ENCODE data around the gene VAMP5.

The VAMP5 gene

DNA sequence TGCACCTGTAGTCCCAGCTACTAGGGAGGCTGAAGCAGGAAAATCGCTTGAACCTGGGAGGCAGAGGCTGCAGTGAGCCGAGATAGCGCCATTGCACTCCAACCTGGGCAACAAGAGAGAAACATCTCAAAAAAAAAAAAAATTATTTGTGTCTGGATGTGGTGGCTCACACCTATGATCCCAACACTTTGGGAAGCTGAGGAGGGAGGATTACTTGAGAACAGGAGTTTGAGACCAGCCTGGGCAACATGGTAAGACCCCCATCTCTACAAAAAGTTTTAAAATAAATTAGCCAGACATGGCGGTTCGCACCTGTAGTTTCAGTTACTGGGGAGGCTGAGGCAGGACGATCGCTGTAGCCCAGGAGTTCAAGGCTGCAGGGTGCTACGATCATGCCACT lies 8.5 kb upstream of the VAMP5 start:
- Histone ChIP-seq H3K9ac (ENCODE audit: low read length in 2 of 2) (no peak overlapping the region), H3K36me3 (ENCODE audit: control insufficient read depth in 2 of 2, insufficient read depth in 2 of 2, low read length in 2 of 2) (no peaks in the 10 kb centered on the region), H3K27ac (ENCODE audit: low read length) (no peak overlapping the region), H3K4me3 (ENCODE audit: low read length in 2 of 2) (no peak overlapping the region), H3K27me3 (ENCODE audit: control insufficient read depth in 1 of 2, insufficient read depth in 2 of 2, low read length in 2 of 2) (no peaks in the 10 kb centered on the region), H3K4me1 (ENCODE audit: control insufficient read depth, insufficient read depth, low read length) (peaks cover 15% of the 10 kb centered on the region), H3K9me3 (ENCODE audit: control insufficient read depth in 2 of 2, low read length in 2 of 2) (no peaks in the 10 kb centered on the region)

GRCh38 chr2:85577063-85577385 lies 7.2 kb upstream of the VAMP5 start:
- H3K36me3 ChIP-seq (ENCODE audit: control insufficient read depth in 2 of 2, insufficient read depth in 2 of 2, low read length in 2 of 2) = no peaks in the 10 kb centered on the region
- H3K27me3 ChIP-seq (ENCODE audit: control insufficient read depth in 1 of 2, insufficient read depth in 2 of 2, low read length in 2 of 2) = no peaks in the 10 kb centered on the region
- peaks cover 15% of the 10 kb centered on the region for H3K4me1 ChIP-seq (ENCODE audit: control insufficient read depth, insufficient read depth, low read length)
- no peak overlapping the region for H3K4me3 ChIP-seq (ENCODE audit: low read length in 2 of 2)
- no peaks in the 10 kb centered on the region for H3K9me3 ChIP-seq (ENCODE audit: control insufficient read depth in 2 of 2, low read length in 2 of 2)
- H3K27ac ChIP-seq (ENCODE audit: low read length) = no peak overlapping the region
- H3K9ac ChIP-seq (ENCODE audit: low read length in 2 of 2) = no peak overlapping the region

DNA sequence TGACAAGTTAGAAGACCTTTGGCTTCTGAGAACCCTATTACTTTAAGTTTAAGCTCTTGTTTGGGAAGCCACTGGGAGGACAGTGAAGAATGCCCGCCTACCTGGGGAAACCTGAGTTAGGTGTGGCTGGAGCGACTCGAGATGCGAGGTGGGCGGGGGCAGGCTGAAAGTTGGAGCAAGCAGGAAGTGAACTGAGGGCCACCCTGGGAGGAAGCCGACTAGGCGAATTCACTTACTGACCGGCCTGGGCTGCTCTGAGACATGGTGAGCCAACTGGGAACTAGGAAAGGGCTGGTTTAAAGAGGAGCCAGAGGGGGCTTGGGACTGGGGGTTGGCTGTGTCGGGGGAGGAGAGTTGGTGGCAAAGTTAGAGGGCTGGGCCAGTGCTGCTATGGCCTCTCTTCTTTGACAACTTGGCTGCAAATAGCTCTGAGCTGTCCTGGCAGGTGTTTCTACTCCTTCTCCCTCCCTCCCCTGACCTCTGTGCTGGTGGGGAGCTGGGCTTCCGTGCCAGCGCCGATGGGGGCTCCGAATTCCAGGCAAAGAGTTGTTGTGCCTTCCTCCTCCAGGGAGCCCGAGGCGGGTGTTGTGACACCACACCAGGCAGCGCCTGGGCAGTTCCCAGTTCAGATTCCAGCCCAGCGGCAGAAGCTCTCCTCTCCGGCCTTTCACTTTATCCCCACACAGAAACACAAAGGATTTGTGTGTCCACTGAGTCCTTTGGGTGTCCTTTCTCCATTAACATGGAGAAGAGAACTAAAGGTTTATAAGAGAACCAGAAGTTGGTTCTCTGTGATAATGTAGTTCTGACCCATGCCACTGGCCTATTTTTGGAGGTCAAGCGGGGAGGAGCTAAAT lies 6.6 kb upstream of the VAMP5 start, which contains the start of gene VAMP8:
Gene VAMP8, plus strand, starts transcription at position 201 of the 857 bp plus-strand sequence. Its CDS starts 61 bp downstream, at position 262.
- no peak within 1 kb of the TSS for H3K9ac ChIP-seq (ENCODE audit: low read length in 2 of 2)
- H3K4me3 ChIP-seq (ENCODE audit: low read length in 2 of 2) = peak within 1 kb of the TSS in 1 of 2 donors; percentile 47
- no peaks in the 10 kb centered on the region for H3K9me3 ChIP-seq (ENCODE audit: control insufficient read depth in 2 of 2, low read length in 2 of 2)
- no peaks in the 10 kb centered on the region for H3K36me3 ChIP-seq (ENCODE audit: control insufficient read depth in 2 of 2, insufficient read depth in 2 of 2, low read length in 2 of 2)
- H3K27me3 ChIP-seq (ENCODE audit: control insufficient read depth in 1 of 2, insufficient read depth in 2 of 2, low read length in 2 of 2) = no peaks in the 10 kb centered on the region
- H3K4me1 ChIP-seq (ENCODE audit: control insufficient read depth, insufficient read depth, low read length) = peaks cover 15% of the 10 kb centered on the region
- peak within 1 kb of the TSS; percentile 37 for H3K27ac ChIP-seq (ENCODE audit: low read length)

- Histone ChIP-seq H3K4me3 (ENCODE audit: low read length in 2 of 2) (no peak overlapping the region), H3K9ac (ENCODE audit: low read length in 2 of 2) (peak overlapping the region in 1 of 2 donors; percentile 45), H3K27ac (ENCODE audit: low read length) (peak overlapping the region; percentile 37), H3K27me3 (ENCODE audit: control insufficient read depth in 1 of 2, insufficient read depth in 2 of 2, low read length in 2 of 2) (no peaks in the 10 kb centered on the region), H3K4me1 (ENCODE audit: control insufficient read depth, insufficient read depth, low read length) (peaks cover 15% of the 10 kb centered on the region), H3K9me3 (ENCODE audit: control insufficient read depth in 2 of 2, low read length in 2 of 2) (no peaks in the 10 kb centered on the region), H3K36me3 (ENCODE audit: control insufficient read depth in 2 of 2, insufficient read depth in 2 of 2, low read length in 2 of 2) (no peaks in the 10 kb centered on the region)
Measured at GRCh38 chr2:85578243-85579180, 5.7 kb upstream of the VAMP5 start.

- Histone ChIP-seq H3K4me1 (ENCODE audit: control insufficient read depth, insufficient read depth, low read length) (peaks cover 19% of the 10 kb centered on the region), H3K27me3 (ENCODE audit: control insufficient read depth in 1 of 2, insufficient read depth in 2 of 2, low read length in 2 of 2) (no peaks in the 10 kb centered on the region), H3K36me3 (ENCODE audit: control insufficient read depth in 2 of 2, insufficient read depth in 2 of 2, low read length in 2 of 2) (no peaks in the 10 kb centered on the region), H3K4me3 (ENCODE audit: low read length in 2 of 2) (no peak overlapping the region), H3K9ac (ENCODE audit: low read length in 2 of 2) (peak overlapping the region in 1 of 2 donors; percentile 45), H3K9me3 (ENCODE audit: control insufficient read depth in 2 of 2, low read length in 2 of 2) (no peaks in the 10 kb centered on the region), H3K27ac (ENCODE audit: low read length) (no peak overlapping the region)
Measured at GRCh38 chr2:85579266-85579935, 4.8 kb upstream of the VAMP5 start.

DNA sequence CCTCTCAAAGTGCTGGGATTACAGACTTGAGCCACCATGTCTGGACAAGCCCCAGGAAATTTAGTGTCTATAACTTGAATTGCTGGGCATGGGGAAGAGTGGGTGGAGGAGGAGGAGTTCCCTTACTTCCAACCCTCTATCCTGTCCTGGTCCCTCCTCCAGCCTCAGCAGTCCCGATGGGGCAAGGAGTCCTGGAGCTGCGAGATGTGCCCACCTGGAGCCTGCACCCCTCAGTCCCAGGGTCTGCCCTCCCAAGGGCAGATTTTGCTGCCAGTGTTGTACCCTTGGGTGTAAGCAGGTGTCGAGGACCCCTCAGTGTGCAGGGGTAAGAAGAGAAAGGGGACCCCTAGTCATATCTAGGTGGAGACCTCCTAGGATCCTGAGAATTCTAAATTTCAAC lies 4.0 kb upstream of the VAMP5 start:
- no peaks in the 10 kb centered on the region for H3K9me3 ChIP-seq (ENCODE audit: control insufficient read depth in 2 of 2, low read length in 2 of 2)
- no peak overlapping the region for H3K4me3 ChIP-seq (ENCODE audit: low read length in 2 of 2)
- no peaks in the 10 kb centered on the region for H3K27me3 ChIP-seq (ENCODE audit: control insufficient read depth in 1 of 2, insufficient read depth in 2 of 2, low read length in 2 of 2)
- no peaks in the 10 kb centered on the region for H3K36me3 ChIP-seq (ENCODE audit: control insufficient read depth in 2 of 2, insufficient read depth in 2 of 2, low read length in 2 of 2)
- H3K27ac ChIP-seq (ENCODE audit: low read length) = no peak overlapping the region
- no peak overlapping the region for H3K9ac ChIP-seq (ENCODE audit: low read length in 2 of 2)
- H3K4me1 ChIP-seq (ENCODE audit: control insufficient read depth, insufficient read depth, low read length) = peaks cover 26% of the 10 kb centered on the region

- Histone ChIP-seq H3K27ac (ENCODE audit: low read length) (no peak overlapping the region), H3K4me3 (ENCODE audit: low read length in 2 of 2) (no peak overlapping the region), H3K36me3 (ENCODE audit: control insufficient read depth in 2 of 2, insufficient read depth in 2 of 2, low read length in 2 of 2) (no peaks in the 10 kb centered on the region), H3K9ac (ENCODE audit: low read length in 2 of 2) (no peak overlapping the region), H3K27me3 (ENCODE audit: control insufficient read depth in 1 of 2, insufficient read depth in 2 of 2, low read length in 2 of 2) (no peaks in the 10 kb centered on the region), H3K4me1 (ENCODE audit: control insufficient read depth, insufficient read depth, low read length) (peaks cover 30% of the 10 kb centered on the region), H3K9me3 (ENCODE audit: control insufficient read depth in 2 of 2, low read length in 2 of 2) (no peaks in the 10 kb centered on the region)
Measured at GRCh38 chr2:85582492-85582891, 1.7 kb upstream of the VAMP5 start.

DNA sequence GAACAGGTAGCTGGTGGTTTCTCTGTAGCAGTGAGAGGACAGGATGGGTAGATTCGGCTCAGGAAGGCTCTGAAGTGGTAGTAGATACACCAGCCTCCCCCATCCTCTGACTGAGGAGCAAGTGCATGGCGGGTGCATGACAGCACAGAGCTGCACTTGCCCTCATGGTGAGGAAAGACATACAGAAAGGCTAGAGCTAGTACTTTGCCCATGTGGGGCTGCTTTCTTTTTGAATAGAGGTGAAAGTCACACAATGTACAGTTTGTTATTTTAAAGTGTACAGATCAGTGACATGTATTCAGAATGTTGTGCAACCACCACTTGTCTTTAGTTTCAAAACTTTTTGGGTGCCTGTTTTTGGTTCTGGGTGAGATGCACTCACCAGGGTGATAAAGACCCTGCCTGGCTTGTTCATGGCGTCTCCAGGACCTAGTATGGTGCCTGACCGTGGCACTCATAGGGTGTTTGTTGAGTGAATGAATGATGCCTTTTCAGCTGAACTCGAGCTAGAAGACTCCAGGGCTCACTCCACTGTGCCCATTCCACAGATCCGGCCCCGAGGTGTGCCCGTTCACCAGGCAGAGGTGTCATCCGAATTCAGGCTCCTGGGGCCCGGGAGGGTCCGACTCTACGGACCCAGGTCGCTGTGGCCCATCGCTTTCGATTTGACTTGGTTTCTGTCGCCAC lies 421 bp upstream of the VAMP5 start:
- H3K27me3 ChIP-seq (ENCODE audit: control insufficient read depth in 1 of 2, insufficient read depth in 2 of 2, low read length in 2 of 2) = no peaks in the 10 kb centered on the region
- peak overlapping the region; percentile 73 to 80 for H3K4me3 ChIP-seq (ENCODE audit: low read length in 2 of 2)
- no peaks in the 10 kb centered on the region for H3K9me3 ChIP-seq (ENCODE audit: control insufficient read depth in 2 of 2, low read length in 2 of 2)
- peak overlapping the region; percentile 77 for H3K27ac ChIP-seq (ENCODE audit: low read length)
- H3K9ac ChIP-seq (ENCODE audit: low read length in 2 of 2) = peak overlapping the region; percentile 69 to 79
- no peaks in the 10 kb centered on the region for H3K36me3 ChIP-seq (ENCODE audit: control insufficient read depth in 2 of 2, insufficient read depth in 2 of 2, low read length in 2 of 2)
- peaks cover 29% of the 10 kb centered on the region for H3K4me1 ChIP-seq (ENCODE audit: control insufficient read depth, insufficient read depth, low read length)

GRCh38 chr2:85584857-85585780 lies 888 bp downstream of the VAMP5 start:
- H3K9me3 ChIP-seq (ENCODE audit: control insufficient read depth in 2 of 2, low read length in 2 of 2) = no peaks in the 10 kb centered on the region
- no peaks in the 10 kb centered on the region for H3K27me3 ChIP-seq (ENCODE audit: control insufficient read depth in 1 of 2, insufficient read depth in 2 of 2, low read length in 2 of 2)
- no peaks in the 10 kb centered on the region for H3K36me3 ChIP-seq (ENCODE audit: control insufficient read depth in 2 of 2, insufficient read depth in 2 of 2, low read length in 2 of 2)
- peak overlapping the region; percentile 73 to 80 for H3K4me3 ChIP-seq (ENCODE audit: low read length in 2 of 2)
- H3K9ac ChIP-seq (ENCODE audit: low read length in 2 of 2) = peak overlapping the region; percentile 79 to 84
- peak overlapping the region; percentile 77 for H3K27ac ChIP-seq (ENCODE audit: low read length)
- peaks cover 28% of the 10 kb centered on the region for H3K4me1 ChIP-seq (ENCODE audit: control insufficient read depth, insufficient read depth, low read length)

All from stomach smooth muscle (tissue), 2 donors.